HCT116 (cell line): ENCODE measurements around the gene PLPPR3. TPM values are rescaled to one million over a fixed set of nuclear protein-coding genes. Genes with fewer than 3 reads are reported as not detected.

Experiments used
- ATAC-seq: fragments of 200-7000 bp; cut with Tn5 transposase; 2 replicates; pipeline ENCODE4 v1.9.1; 2020; ENCODE audit warnings: mild to moderate bottlenecking, moderate library complexity
- BruUV-seq: library from RNA; stranded (reverse); fragments of 400-500 nt; replicated peaks from 2 replicates; lab custom pipeline; 2021; lab: Mats Ljungman, UMichigan
- CTCF ChIA-PET: fragments of 300-600 bp; sonication (Branson Sonifier 250); formaldehyde crosslinking; loops from one replicate; lab custom pipeline; 2021; ENCODE audit warnings: antibody characterized with exemption; lab: Charles Lee
- POLR2A ChIA-PET: fragments of 300-600, 350-600 bp; sonication (Branson Sonifier 250); formaldehyde crosslinking; loops from one replicate; lab custom pipeline; 2021; ENCODE audit warnings: antibody characterized with exemption; lab: Charles Lee
- RAD21 ChIA-PET, 2 experiments: fragments of 300-600 bp; sonication (Branson Sonifier 250); formaldehyde crosslinking; loops; one replicate each; lab custom pipeline; 2023; ENCODE audit warnings: low total read pairs in 2 of 2; ENCODE audit not compliant: uncharacterized antibody in 2 of 2, unreplicated experiment in 2 of 2, low non-redundant PET in 1 of 2; lab: Charles Lee
- DNase-seq: peaks from one replicate; pipeline ENCODE4 v3.0.0-alpha.2; 2010; ENCODE audit warnings: low read depth, low spot score
- H2AFZ ChIP-seq: fragments of 200-600 bp; shearing (Covaris generic), sonication (generic); 2 replicates; pipeline ENCODE4 v1.6.1; 2017; ENCODE audit warnings: low read depth, mixed run types, mixed read lengths, antibody characterized with exemption, low read length; ENCODE audit not compliant: poor library complexity, severe bottlenecking
- H3K27ac ChIP-seq: 2 replicates; pipeline ENCODE4 v1.5.1; 2012; ENCODE audit warnings: low read depth, low read length
- H3K27me3 ChIP-seq: fragments of 200-600 bp; sonication (generic); 2 replicates; pipeline ENCODE4 v1.6.1; 2016; ENCODE audit warnings: mixed run types, low read length, mixed read lengths; ENCODE audit not compliant: insufficient read depth
- H3K36me3 ChIP-seq, 2 experiments: fragments of 200-500 bp in 1 of 2; fragments of 200-600 bp in 1 of 2; sonication (Bioruptor generic) in 1 of 2; sonication (generic) in 1 of 2; 2 replicates each; pipeline versions ENCODE4 v1.5.1 to v1.6.1; 2014 to 2016; ENCODE audit warnings: low read length in 2 of 2, inconsistent platforms in 1 of 2, mixed read lengths in 1 of 2, mixed run types in 1 of 2; ENCODE audit not compliant: insufficient read depth in 2 of 2, control insufficient read depth in 1 of 2
- H3K4me1 ChIP-seq, 2 experiments: fragments of 200-600 bp in 1 of 2; sonication (generic) in 1 of 2; 2 replicates each; pipeline versions ENCODE4 v1.5.1 to v1.6.1; 2012 to 2017; ENCODE audit warnings: low read length in 2 of 2, inconsistent platforms in 1 of 2, mild to moderate bottlenecking in 1 of 2, mixed read lengths in 1 of 2, mixed run types in 1 of 2, moderate library complexity in 1 of 2; ENCODE audit not compliant: insufficient read depth in 2 of 2, control insufficient read depth in 1 of 2
- H3K4me2 ChIP-seq: fragments of 200-600 bp; sonication (generic); 2 replicates; pipeline ENCODE4 v1.6.1; 2017; ENCODE audit warnings: mixed run types, low read length, mixed read lengths
- H3K4me3 ChIP-seq, 2 experiments: fragments of 200-600 bp in 1 of 2; sonication (generic) in 1 of 2; replicated peaks in 1 of 2; 2 replicates each; pipeline ENCODE4 v1.5.1; 2011 to 2016; ENCODE audit warnings: low read length in 2 of 2, control low read depth in 1 of 2, low read depth in 1 of 2, mild to moderate bottlenecking in 1 of 2, mixed read lengths in 1 of 2, mixed run types in 1 of 2
- H3K79me2 ChIP-seq: fragments of 200-600 bp; sonication (generic); 2 replicates; pipeline ENCODE4 v1.6.1; 2017; ENCODE audit warnings: mild to moderate bottlenecking, mixed run types, low read length, moderate library complexity, mixed read lengths; ENCODE audit not compliant: insufficient read depth
- H3K9ac ChIP-seq: fragments of 200-600 bp; sonication (generic); 2 replicates; pipeline ENCODE4 v1.6.1; 2016; ENCODE audit warnings: low read length, mixed read lengths
- H3K9me2 ChIP-seq: fragments of 200-600 bp; sonication (generic), shearing (Covaris generic); 2 replicates; pipeline ENCODE4 v1.6.1; 2017; ENCODE audit warnings: mixed run types, mild to moderate bottlenecking, moderate library complexity; ENCODE audit not compliant: insufficient read depth
- H3K9me3 ChIP-seq, 2 experiments: fragments of 200-500 bp in 1 of 2; fragments of 200-600 bp in 1 of 2; sonication (Bioruptor generic) in 1 of 2; sonication (generic) in 1 of 2; 2 replicates each; pipeline ENCODE4 v1.6.1; 2014 to 2017; ENCODE audit warnings: low read length in 2 of 2, mixed read lengths in 2 of 2, inconsistent platforms in 1 of 2, low read depth in 1 of 2, mild to moderate bottlenecking in 1 of 2, mixed run types in 1 of 2, moderate library complexity in 1 of 2; ENCODE audit not compliant: control insufficient read depth in 1 of 2, insufficient read depth in 1 of 2
- H4K20me1 ChIP-seq: fragments of 200-600 bp; sonication (generic), shearing (Covaris generic); 2 replicates; pipeline ENCODE4 v1.6.1; 2017; ENCODE audit warnings: mixed run types, mild to moderate bottlenecking, moderate library complexity; ENCODE audit not compliant: insufficient read depth
- ELF1 ChIP-seq: IDR thresholded peaks from 2 replicates; pipeline ENCODE4 v1.6.1; 2012; ENCODE audit warnings: low read depth, borderline replicate concordance
- EZH2 ChIP-seq: fragments of 200-600 bp; sonication (generic); IDR thresholded peaks from 2 replicates; pipeline ENCODE4 v1.6.1; 2017; ENCODE audit warnings: antibody characterized with exemption, mixed run types
- POLR2A ChIP-seq: IDR thresholded peaks from 2 replicates; pipeline ENCODE4 v1.7.0; 2011; ENCODE audit warnings: borderline replicate concordance; ENCODE audit not compliant: insufficient read depth, insufficient read length; ENCODE audit errors: extremely low read depth
- POLR2AphosphoS5 ChIP-seq: IDR thresholded peaks from 2 replicates; pipeline ENCODE4 v1.6.1; 2011; ENCODE audit warnings: mild to moderate bottlenecking, low read depth, low read length, moderate library complexity
- SIN3A ChIP-seq: IDR thresholded peaks from 2 replicates; pipeline ENCODE4 v1.6.1; 2012; ENCODE audit warnings: low read depth
- SRF ChIP-seq: IDR thresholded peaks from 2 replicates; pipeline ENCODE4 v1.6.1; 2012; ENCODE audit warnings: low read depth
- ZBTB33 ChIP-seq: IDR thresholded peaks from 2 replicates; pipeline ENCODE4 v1.6.1; 2011; ENCODE audit warnings: mild to moderate bottlenecking, low read length, moderate library complexity; ENCODE audit not compliant: insufficient replicate concordance; ENCODE audit errors: extremely low read depth
- ZFX ChIP-seq: fragments of 450-650 bp; IDR thresholded peaks from 2 replicates; pipeline ENCODE4 v1.6.1; 2017
- intact Hi-C: fragments of 100-400 bp; cut with micrococcal nuclease; formaldehyde crosslinking; loops from 2 replicates; pipeline ENCODE4 v1.10.0; 2022
- total RNA-seq: library from RNA; stranded (reverse); gene quantifications from one replicate; pipeline ENCODE4 v1.2.1, GENCODE V29; 2021; ENCODE audit not compliant: unreplicated experiment

Gene PLPPR3
- total RNA-seq, 1 experiment from 2014 or later: 0.27 TPM

GRCh38 chr19:795691-796581 is 25.8 kb downstream of the PLPPR3 start:
- peak overlapping the region; percentile 72 to 83 for H3K4me3 ChIP-seq
- H3K9me3 ChIP-seq: no peaks in the 10 kb centered on the region
- H4K20me1 ChIP-seq: peaks cover 23% of the 10 kb centered on the region; the same call in 1 of the 2 replicates
- peak overlapping the region; percentile 95 for H3K4me2 ChIP-seq
- H3K9ac ChIP-seq: peak overlapping the region; percentile 87
- peaks cover 32% of the 10 kb centered on the region for H3K79me2 ChIP-seq
- intact Hi-C loops: loop anchor here (2.0 to 10.0 kb wide), 2 partner anchors 133 to 449 kb away; partner anchors contain the start of genes ATP5F1D, MIDN and RNF126
- DNase-seq: no peak
- H2AFZ ChIP-seq: no peak overlapping the region
- no peaks in the 10 kb centered on the region for H3K9me2 ChIP-seq
- peaks cover 17 to 28% of the 10 kb centered on the region in 2 experiments for H3K4me1 ChIP-seq
- H3K36me3 ChIP-seq: peaks cover 9 to 26% of the 10 kb centered on the region in 2 experiments; a peak in 2 of 4 replicates
- no peaks in the 10 kb centered on the region for H3K27me3 ChIP-seq
- ChIA-PET POLR2A (interaction anchor here (0.6 to 1.3 kb wide), 3 partner anchors 11 to 179 kb away, joined by 3 to 4 read pairs (median 3); no protein-coding TSS in a partner anchor), RAD21 (no interaction called here), CTCF (no interaction called here)
- TF ChIP-seq SRF (no peak), SIN3A (no peak), ZBTB33 (no peak), POLR2AphosphoS5 (no peak; the same call in 1 of the 2 replicates), EZH2 (no peak), ZFX (no peak), ELF1 (no peak), POLR2A (no peak)
- peak overlapping the region; percentile 96 for H3K27ac ChIP-seq
- no TSS peak for BruUV-seq
- ATAC-seq: no peak
